ENCODE data around the gene MORC2. TPM values are rescaled to one million over a fixed set of nuclear protein-coding genes. Genes with fewer than 3 reads are reported as not detected.

MORC2 gene
- total and polyA plus RNA-seq, 2 donors from 2014 or later, result 18.0 to 18.8 TPM

DNA sequence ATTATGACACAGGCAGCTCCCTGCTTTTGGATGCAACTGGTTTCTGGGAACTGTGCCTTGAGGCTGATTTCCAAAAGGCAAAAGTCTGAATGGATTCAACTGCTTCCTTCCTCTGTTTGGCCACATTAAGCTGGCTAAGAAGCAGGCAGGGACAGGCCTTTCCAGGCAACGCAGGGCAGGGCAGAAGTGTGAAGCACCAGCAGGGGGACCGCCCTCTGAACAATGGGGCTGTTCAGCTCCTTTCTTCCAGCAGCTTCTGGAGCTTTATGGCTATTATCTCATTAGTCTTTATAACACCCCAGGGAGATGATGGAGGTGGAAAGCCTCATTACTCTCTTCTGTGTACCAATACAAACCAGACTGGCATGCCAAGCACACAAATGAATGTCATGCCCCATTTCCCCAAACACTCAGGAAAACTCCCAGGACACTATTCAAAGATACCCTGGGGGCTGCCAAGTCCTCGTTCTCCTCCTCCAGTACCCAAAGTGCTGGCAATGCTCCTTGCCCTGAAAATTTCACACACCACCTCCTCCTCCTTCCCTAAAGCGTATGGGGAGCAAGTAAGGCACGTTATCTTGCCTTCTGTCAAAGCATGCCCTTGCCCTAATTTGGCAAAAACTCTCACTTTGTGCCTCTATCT lies 21.3 kb downstream of the MORC2 start:
- peaks cover 0 to 6% (median 2%) of the 10 kb centered on the region in 3 donors for H3K4me1 ChIP-seq (ENCODE audit: control insufficient read depth in 2 of 3, insufficient read depth in 2 of 3, low read depth in 1 of 3, low read length in 3 of 3)
- no peaks in the 10 kb centered on the region for H3K27me3 ChIP-seq (ENCODE audit: control insufficient read depth, insufficient read depth, low read length)
- TF ChIP-seq, protein P1, sequence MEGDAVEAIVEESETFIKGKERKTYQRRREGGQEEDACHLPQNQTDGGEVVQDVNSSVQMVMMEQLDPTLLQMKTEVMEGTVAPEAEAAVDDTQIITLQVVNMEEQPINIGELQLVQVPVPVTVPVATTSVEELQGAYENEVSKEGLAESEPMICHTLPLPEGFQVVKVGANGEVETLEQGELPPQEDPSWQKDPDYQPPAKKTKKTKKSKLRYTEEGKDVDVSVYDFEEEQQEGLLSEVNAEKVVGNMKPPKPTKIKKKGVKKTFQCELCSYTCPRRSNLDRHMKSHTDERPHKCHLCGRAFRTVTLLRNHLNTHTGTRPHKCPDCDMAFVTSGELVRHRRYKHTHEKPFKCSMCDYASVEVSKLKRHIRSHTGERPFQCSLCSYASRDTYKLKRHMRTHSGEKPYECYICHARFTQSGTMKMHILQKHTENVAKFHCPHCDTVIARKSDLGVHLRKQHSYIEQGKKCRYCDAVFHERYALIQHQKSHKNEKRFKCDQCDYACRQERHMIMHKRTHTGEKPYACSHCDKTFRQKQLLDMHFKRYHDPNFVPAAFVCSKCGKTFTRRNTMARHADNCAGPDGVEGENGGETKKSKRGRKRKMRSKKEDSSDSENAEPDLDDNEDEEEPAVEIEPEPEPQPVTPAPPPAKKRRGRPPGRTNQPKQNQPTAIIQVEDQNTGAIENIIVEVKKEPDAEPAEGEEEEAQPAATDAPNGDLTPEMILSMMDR (IDR thresholded peaks at IDR 0.05; ENCODE audit: borderline replicate concordance, extremely low read depth, insufficient read depth), result no peak
- H3K4me3 ChIP-seq (ENCODE audit: low read length in 3 of 3), result no peak overlapping the region
- peaks cover 23 to 47% (median 36%) of the 10 kb centered on the region in 3 donors for H3K36me3 ChIP-seq (ENCODE audit: control insufficient read depth in 2 of 3, insufficient read depth in 3 of 3, low read length in 3 of 3)
- FAIRE-seq (no peak), DNase-seq (no peak)
- no peak overlapping the region for H3K9ac ChIP-seq (ENCODE audit: low read length in 3 of 3)
- intact Hi-C loops (cut with DNase I), result loop anchor here (5.0 kb wide), 1 partner anchor 140 kb away; no protein-coding TSS in a partner anchor
- H3K27ac ChIP-seq (ENCODE audit: low read depth in 2 of 2, low read length in 2 of 2), result no peak overlapping the region
- no peaks in the 10 kb centered on the region for H3K9me3 ChIP-seq (ENCODE audit: control insufficient read depth in 2 of 3, insufficient read depth in 1 of 3, low read length in 3 of 3)

DNA sequence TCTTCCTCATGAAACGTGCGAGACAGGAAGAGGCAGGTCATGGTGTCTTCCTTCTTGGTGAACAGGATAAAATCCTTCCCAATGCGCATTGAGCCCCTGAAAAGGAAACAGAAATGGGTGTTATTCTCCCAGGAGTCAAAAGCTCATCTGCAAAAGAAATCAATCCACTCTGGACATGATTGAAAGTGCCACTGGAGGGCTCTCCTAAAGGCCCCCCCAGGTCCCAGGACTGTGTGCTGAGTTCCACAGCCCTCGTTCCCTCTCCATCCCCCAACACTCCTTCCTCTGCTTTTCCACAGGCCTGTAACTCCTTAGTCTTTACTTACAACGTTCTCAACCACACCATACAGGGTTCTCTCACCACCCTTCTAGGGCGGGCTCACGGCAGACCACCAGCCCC lies 22.2 kb downstream of the MORC2 start:
- no peaks in the 10 kb centered on the region for H3K9me3 ChIP-seq (ENCODE audit: control insufficient read depth in 2 of 3, insufficient read depth in 1 of 3, low read length in 3 of 3)
- H3K9ac ChIP-seq (ENCODE audit: low read length in 3 of 3), result no peak overlapping the region
- peaks cover 25 to 56% (median 45%) of the 10 kb centered on the region in 3 donors for H3K36me3 ChIP-seq (ENCODE audit: control insufficient read depth in 2 of 3, insufficient read depth in 3 of 3, low read length in 3 of 3)
- no peak overlapping the region for H3K4me3 ChIP-seq (ENCODE audit: low read length in 3 of 3)
- DNase-seq (no peak), FAIRE-seq (no peak)
- no peaks in the 10 kb centered on the region for H3K27me3 ChIP-seq (ENCODE audit: control insufficient read depth, insufficient read depth, low read length)
- no peak overlapping the region for H3K27ac ChIP-seq (ENCODE audit: low read depth in 2 of 2, low read length in 2 of 2)
- H3K4me1 ChIP-seq (ENCODE audit: control insufficient read depth in 2 of 3, insufficient read depth in 2 of 3, low read depth in 1 of 3, low read length in 3 of 3), result peaks cover 0 to 6% (median 2%) of the 10 kb centered on the region in 3 donors
- TF ChIP-seq, protein P1 (IDR thresholded peaks at IDR 0.05; ENCODE audit: borderline replicate concordance, extremely low read depth, insufficient read depth), result no peak
- intact Hi-C loops (cut with DNase I), result loop anchor here (5.0 kb wide), 1 partner anchor 141 kb away; no protein-coding TSS in a partner anchor

DNA sequence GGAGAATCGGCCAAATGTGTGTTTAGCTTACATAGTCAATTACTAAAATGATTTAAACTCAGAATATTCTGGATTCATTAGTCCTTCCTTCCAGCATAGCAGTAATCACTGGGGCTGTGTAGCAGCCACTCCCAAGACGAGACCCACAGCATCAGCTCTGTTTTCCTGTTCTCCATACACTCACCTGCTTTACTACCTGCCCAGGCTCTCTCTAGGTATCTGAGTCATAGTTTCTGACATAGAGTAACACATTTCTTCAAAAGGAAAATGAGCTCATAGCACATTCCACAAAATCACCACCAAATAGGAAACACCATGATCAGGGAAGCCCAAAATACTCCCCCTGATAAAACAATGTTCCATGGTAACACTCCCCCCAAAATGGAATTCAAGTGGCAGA lies 22.9 kb downstream of the MORC2 start:
- Histone ChIP-seq H3K27me3 (ENCODE audit: control insufficient read depth, insufficient read depth, low read length) (no peaks in the 10 kb centered on the region), H3K9me3 (ENCODE audit: control insufficient read depth in 2 of 3, insufficient read depth in 1 of 3, low read length in 3 of 3) (no peaks in the 10 kb centered on the region), H3K27ac (ENCODE audit: low read depth in 2 of 2, low read length in 2 of 2) (no peak overlapping the region), H3K4me1 (ENCODE audit: control insufficient read depth in 2 of 3, insufficient read depth in 2 of 3, low read depth in 1 of 3, low read length in 3 of 3) (peaks cover 0 to 6% (median 2%) of the 10 kb centered on the region in 3 donors), H3K9ac (ENCODE audit: low read length in 3 of 3) (no peak overlapping the region), H3K4me3 (ENCODE audit: low read length in 3 of 3) (no peak overlapping the region), H3K36me3 (ENCODE audit: control insufficient read depth in 2 of 3, insufficient read depth in 3 of 3, low read length in 3 of 3) (peaks cover 19 to 63% (median 49%) of the 10 kb centered on the region in 3 donors)
- TF ChIP-seq, protein P1 (IDR thresholded peaks at IDR 0.05; ENCODE audit: borderline replicate concordance, extremely low read depth, insufficient read depth), result no peak
- FAIRE-seq, result no peak
- no peak for DNase-seq
- intact Hi-C loops (cut with DNase I), result loop anchor here (5.0 kb wide), 1 partner anchor 142 kb away; no protein-coding TSS in a partner anchor

Measured in kidney (tissue), 14 donors.